Colonic mucosa (tissue), 4 donors: ENCODE results near the gene UBE2H. TPM values are rescaled to one million over a fixed set of nuclear protein-coding genes. Genes with fewer than 3 reads are reported as not detected.

Experiments used
- DNase-seq: peaks from one replicate; pipeline ENCODE4 v3.0.0-alpha.2; 2020
- H3K27ac ChIP-seq: fragments of 200-600 bp; one replicate; pipeline ENCODE4 v1.8.0; 2021
- H3K27me3 ChIP-seq: fragments of 200-600 bp; one replicate; pipeline ENCODE4 v1.8.0; 2021
- H3K36me3 ChIP-seq: fragments of 200-600 bp; one replicate; pipeline ENCODE4 v1.8.0; 2021
- H3K4me1 ChIP-seq: fragments of 200-600 bp; one replicate; pipeline ENCODE4 v1.8.0; 2021; ENCODE audit warnings: mild to moderate bottlenecking
- H3K4me3 ChIP-seq: fragments of 200-600 bp; one replicate; pipeline ENCODE4 v1.8.0; 2021
- H3K9ac ChIP-seq, 2 donors: one replicate each; pipeline ENCODE4 v1.7.0; 2013; ENCODE audit warnings: control low read depth in 2 of 2, low read depth in 2 of 2, low read length in 2 of 2
- H3K9me3 ChIP-seq: fragments of 200-600 bp; one replicate; pipeline ENCODE4 v1.8.0; 2021
- intact Hi-C: fragments of 100-400 bp; cut with DNase I; formaldehyde crosslinking; loops from one replicate; pipeline ENCODE4 v1.14.1; 2022
- total RNA-seq, 2 donors: library from RNA; stranded (reverse); fragmentation: NEBNext Ultra II Directional in 1 of 2; extraction: Animal tissue kit (Norgen Biotek cat#: 25700) in 1 of 2; gene quantifications; one replicate each; pipeline ENCODE4 v1.2.1, GENCODE V29; 2021
- TF ChIP-seq, protein P1 (sequence below): fragments of 200-600 bp; IDR thresholded peaks from one replicate; pipeline ENCODE4 v1.8.0; 2022; ENCODE audit warnings: antibody characterized with exemption, mild to moderate bottlenecking
- donor health status: healthy.
- donor health status: DM: no; HTN: no; CAD: no.
- donor health status: DM: no; HTN: no; CAD: no.

Gene UBE2H
- total RNA-seq, 2 donors from 2014 or later, result 38.4 to 65.8 TPM

DNA sequence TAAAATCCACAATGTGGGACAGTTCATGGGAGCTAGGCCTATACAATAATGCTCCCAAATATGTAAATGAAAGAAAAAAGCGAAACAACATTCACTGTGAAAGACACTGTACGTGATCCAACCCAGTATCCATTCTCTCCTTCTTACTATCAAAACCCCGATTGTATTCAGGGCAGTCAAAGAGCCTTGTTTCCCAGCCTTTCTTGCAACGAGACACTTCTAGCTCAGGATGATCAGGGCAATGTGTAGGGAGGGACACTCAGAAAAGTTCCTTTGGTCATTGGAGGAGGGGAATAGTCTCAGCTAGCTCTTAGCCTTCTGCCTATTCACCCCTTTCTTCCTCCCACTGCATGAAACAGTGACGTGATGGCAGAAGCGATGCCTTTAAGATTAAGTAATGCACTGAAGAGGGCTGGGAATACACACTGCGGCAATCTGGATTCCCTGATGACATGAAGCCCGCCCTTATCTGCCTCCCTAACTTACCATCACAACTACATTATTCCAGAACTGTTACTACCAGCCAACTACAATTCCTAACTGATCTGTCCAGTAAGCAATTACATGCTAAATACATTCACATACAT is 27.3 kb downstream of the UBE2H start:
- DNase-seq, result no peak
- no peaks in the 10 kb centered on the region for H3K4me1 ChIP-seq
- no peaks in the 10 kb centered on the region for H3K36me3 ChIP-seq
- intact Hi-C loops, result no loop called here
- TF ChIP-seq, protein P1, sequence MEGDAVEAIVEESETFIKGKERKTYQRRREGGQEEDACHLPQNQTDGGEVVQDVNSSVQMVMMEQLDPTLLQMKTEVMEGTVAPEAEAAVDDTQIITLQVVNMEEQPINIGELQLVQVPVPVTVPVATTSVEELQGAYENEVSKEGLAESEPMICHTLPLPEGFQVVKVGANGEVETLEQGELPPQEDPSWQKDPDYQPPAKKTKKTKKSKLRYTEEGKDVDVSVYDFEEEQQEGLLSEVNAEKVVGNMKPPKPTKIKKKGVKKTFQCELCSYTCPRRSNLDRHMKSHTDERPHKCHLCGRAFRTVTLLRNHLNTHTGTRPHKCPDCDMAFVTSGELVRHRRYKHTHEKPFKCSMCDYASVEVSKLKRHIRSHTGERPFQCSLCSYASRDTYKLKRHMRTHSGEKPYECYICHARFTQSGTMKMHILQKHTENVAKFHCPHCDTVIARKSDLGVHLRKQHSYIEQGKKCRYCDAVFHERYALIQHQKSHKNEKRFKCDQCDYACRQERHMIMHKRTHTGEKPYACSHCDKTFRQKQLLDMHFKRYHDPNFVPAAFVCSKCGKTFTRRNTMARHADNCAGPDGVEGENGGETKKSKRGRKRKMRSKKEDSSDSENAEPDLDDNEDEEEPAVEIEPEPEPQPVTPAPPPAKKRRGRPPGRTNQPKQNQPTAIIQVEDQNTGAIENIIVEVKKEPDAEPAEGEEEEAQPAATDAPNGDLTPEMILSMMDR, result no peak
- H3K4me3 ChIP-seq, result no peak overlapping the region
- no peaks in the 10 kb centered on the region for H3K27me3 ChIP-seq
- H3K9ac ChIP-seq, result no peak overlapping the region
- H3K27ac ChIP-seq, result no peak overlapping the region
- no peaks in the 10 kb centered on the region for H3K9me3 ChIP-seq

DNA sequence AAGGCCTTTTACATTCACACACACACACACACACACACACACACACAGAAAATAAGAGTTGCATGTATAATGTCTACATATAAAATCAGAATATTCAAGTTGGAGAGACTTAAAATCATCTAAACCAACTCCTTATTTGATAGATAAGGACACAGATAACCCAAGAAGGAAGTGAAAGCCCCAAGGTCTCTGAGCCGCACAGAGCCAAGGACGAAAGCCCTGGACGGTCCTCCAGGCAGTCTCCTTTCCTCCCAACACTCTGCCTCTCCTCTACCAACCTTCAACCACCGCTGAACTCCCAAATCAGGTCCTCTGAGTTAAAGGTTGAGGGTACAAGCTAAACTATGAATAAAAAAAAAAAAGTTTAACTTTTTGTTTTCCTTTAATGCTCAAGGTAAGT is 28.2 kb downstream of the UBE2H start:
- TF ChIP-seq, protein P1, result no peak
- Histone ChIP-seq H3K27me3 (no peaks in the 10 kb centered on the region), H3K36me3 (no peaks in the 10 kb centered on the region), H3K9me3 (no peaks in the 10 kb centered on the region), H3K4me1 (no peaks in the 10 kb centered on the region), H3K27ac (no peak overlapping the region), H3K4me3 (no peak overlapping the region), H3K9ac (no peak overlapping the region)
- DNase-seq, result no peak
- intact Hi-C loops, result no loop called here

DNA sequence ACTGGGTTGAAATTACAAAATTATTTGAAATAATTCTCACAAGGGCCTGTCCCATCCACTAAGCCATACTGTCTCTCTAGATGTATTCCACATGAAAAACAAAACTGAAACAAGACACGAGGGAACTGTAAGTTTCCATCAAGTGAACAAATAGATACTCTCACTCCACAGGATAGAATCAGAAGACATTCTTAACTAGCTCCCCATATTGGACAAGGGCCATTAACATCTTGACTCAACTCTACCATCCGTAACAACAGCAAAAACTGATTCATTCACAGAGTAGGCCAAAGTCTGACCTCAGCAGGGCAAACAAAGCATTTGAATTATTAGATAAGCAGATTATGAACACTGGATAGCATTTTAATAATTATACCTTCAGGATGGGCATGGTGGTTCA is 29.1 kb downstream of the UBE2H start:
- Histone ChIP-seq H3K4me3 (no peak overlapping the region), H3K27me3 (no peaks in the 10 kb centered on the region), H3K27ac (no peak overlapping the region), H3K36me3 (no peaks in the 10 kb centered on the region), H3K9me3 (no peaks in the 10 kb centered on the region), H3K9ac (no peak overlapping the region), H3K4me1 (no peaks in the 10 kb centered on the region)
- TF ChIP-seq, protein P1, result no peak
- intact Hi-C loops, result no loop called here
- DNase-seq, result no peak

DNA sequence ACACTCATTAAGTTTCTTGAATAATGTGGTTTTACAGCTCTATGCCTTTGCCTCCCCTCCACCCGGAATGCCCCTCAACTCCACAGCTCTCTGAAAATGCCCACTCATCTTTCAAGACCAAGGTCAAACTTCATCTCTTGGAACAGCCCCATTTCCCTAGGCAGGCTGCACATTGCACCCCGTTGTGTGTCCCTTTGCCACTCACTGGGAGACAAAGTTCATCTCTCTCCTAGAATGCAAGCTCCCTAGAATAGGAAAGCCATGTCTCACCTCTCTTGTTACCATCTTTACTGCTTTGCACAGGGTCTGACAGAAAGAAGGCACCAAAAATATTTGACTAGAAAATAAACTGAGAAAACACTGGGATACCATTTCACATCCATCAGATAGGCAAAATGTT is 33.3 kb downstream of the UBE2H start:
- Histone ChIP-seq H3K4me3 (no peak overlapping the region), H3K9ac (no peak overlapping the region), H3K36me3 (no peaks in the 10 kb centered on the region), H3K27me3 (no peaks in the 10 kb centered on the region), H3K4me1 (peaks cover 3% of the 10 kb centered on the region), H3K9me3 (no peaks in the 10 kb centered on the region), H3K27ac (no peak overlapping the region)
- no peak for DNase-seq
- TF ChIP-seq, protein P1, result no peak
- intact Hi-C loops, result no loop called here

DNA sequence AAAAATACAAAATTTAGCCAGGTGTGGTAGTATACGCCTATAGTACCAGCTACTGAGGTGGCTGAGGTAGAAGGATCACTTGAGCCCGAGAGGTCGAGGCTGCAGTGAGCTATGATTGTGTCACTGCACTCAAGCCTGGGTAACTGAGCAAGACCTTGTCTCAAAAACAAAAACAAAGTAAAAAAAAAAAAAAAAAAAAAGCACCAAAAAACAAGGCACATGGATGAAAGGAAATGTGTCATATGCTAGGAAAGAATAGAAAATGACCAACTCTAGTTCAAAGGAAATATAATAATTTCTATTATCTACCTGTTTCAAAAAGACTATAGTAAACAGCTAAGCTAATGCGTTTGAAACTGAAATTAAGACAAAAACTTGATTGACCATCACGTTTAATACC is 33.8 kb downstream of the UBE2H start:
- Histone ChIP-seq H3K36me3 (no peaks in the 10 kb centered on the region), H3K27ac (no peak overlapping the region), H3K27me3 (no peaks in the 10 kb centered on the region), H3K4me3 (no peak overlapping the region), H3K4me1 (peaks cover 3% of the 10 kb centered on the region), H3K9me3 (no peaks in the 10 kb centered on the region), H3K9ac (no peak overlapping the region)
- TF ChIP-seq, protein P1, result no peak
- intact Hi-C loops, result no loop called here
- no peak for DNase-seq
